KBM-7 (cell line): ENCODE results near the gene AGO3.
A peak's percentile ranks its signal among the peaks of the same experiment; 100 is the strongest.

Experiments
- DNase-seq: peaks from one replicate; pipeline ENCODE4 v3.0.0-alpha.2; 2015
- in situ Hi-C: fragments of 300-500 bp; cut with MboI; formaldehyde crosslinking; loops from 2 replicates; pipeline ENCODE4 v1.14.3; 2020; ENCODE audit warnings: low sequenced_read_pairs, low pct_unique_long_range_greater_than_20kb, mixed read lengths

The AGO3 gene

DNA sequence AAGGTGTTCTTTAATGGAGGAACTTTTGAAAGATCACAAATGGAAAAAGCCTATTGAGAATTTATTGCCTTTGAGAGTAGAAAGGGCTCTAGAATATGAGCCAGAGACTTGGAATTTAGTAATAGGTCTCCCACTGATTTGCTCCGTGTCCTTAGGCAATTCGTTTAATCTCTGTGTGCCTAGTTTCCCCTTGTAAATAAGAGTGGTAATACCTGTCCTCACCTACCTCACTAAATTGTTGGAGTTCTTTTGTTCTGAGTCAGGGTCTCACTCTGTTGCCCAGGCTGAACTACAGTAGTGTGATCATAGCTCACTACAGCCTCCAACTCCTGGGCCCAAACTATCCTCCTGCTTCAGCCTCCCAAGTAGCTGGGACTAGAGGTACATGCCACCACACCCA is 138.0 kb downstream of the AGO3 start:
- DNase-seq = no peak
- in situ Hi-C loops = no loop called here

DNA sequence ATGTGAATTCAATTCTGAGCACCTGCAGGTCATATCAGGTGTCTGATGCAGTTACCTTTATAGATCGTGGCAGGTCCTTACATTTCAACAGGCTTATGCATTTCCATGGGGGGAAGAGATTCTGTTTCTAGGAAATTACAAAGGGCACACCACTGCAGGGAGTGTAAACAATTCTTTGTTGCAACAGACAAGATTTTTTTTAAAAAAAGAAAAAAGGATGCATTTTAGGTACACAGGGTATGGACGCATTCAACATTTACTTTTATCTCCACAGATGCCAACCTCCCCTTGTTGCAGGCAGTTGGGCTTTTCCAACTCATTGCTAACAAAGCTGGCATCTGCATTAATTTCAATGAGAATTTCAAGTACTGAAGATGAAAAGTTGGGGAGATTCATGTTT is 139.4 kb downstream of the AGO3 start:
- in situ Hi-C loops = no loop called here
- no peak for DNase-seq

GRCh38 chr1:36076979-36077573 is 146.2 kb downstream of the AGO3 start:
- in situ Hi-C loops = no loop called here
- DNase-seq = no peak

- DNase-seq = no peak
- in situ Hi-C loops = no loop called here
These were observed 149.3 kb downstream of the AGO3 start for GRCh38 chr1:36080236-36080635.

DNA sequence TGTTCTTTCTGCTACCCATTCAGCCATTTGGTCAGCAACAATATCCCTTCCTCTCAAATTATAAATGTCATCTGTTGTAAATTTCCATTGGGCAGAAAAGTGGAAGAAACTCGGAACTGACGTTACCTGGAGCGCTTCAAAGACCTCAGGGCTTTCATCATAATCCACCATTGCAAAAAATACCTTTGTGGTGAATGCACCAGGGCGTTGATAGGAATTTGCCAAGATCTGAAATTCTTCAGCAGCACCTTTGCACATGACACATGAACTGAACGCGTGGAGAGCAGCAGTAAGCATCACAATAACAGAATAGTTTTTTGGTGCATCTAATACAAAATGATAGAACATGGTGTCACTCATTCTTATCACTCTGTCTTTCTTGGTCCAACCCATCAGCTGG is 149.9 kb downstream of the AGO3 start:
- in situ Hi-C loops = no loop called here
- DNase-seq = no peak

- in situ Hi-C loops = no loop called here
- DNase-seq = no peak
These were observed 151.1 kb downstream of the AGO3 start for GRCh38 chr1:36081926-36082485.

GRCh38 chr1:36083219-36083618 is 152.3 kb downstream of the AGO3 start:
- in situ Hi-C loops = no loop called here
- no peak for DNase-seq

DNA sequence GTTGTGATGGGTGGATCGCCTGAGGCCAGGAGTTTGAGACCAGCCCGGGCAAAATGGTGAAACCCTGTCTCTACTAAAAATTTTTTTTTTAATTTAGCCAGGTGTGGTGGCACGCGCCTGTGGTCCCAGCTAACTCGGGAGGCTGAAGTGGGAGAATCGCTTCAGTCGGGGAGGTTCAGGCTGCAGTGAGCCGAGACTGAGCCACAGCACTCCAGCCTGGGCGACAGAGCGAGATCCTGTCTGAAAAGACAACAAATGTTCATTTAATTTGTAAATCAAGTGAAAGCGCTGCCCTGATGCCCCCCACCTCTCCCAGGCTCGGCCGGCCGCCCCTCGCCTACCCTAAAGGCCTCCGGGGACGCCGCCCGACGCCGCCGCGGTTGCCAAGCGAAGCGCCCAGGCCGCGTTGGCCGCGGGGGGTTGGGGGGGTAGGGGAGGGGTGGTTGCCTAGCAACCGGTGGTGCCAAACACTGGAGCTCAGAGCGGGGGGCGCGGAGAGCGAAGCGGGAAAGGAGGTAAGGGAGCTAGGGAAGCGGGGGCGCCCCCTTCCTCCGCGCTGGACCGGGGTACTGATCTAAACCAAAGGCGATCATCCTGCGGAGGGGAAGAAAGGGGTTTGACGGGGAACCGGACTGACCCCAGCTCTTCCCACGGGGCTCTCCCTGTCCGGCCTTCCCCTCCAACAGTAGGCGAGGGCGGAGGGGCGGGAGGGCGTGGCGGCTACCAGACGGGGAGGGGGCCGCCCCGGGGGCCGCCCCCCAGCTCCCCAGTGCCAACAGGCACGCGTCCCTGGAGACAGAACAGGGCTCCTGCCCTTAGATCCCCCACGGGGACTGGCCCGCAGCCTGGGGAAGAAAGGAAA is 153.0 kb downstream of the AGO3 start, which contains the start of gene TEKT2:
TSS of gene TEKT2 (plus strand) at position 460 of the 862 bp plus-strand sequence. CDS start 828 bp downstream, outside the sequence.
- no peak for DNase-seq
- in situ Hi-C loops = no loop called here

- in situ Hi-C loops = no loop called here
- DNase-seq = no peak
These were observed 153.7 kb downstream of the AGO3 start for GRCh38 chr1:36084497-36085115.

GRCh38 chr1:36085126-36085525 is 154.2 kb downstream of the AGO3 start:
- in situ Hi-C loops = no loop called here

GRCh38 chr1:36085686-36086526 is 155.0 kb downstream of the AGO3 start:
- no peak for DNase-seq
- in situ Hi-C loops = no loop called here

More at GRCh38 chr1:36085126-36085525, 154.2 kb downstream of the AGO3 start:
- no peak for DNase-seq

DNA sequence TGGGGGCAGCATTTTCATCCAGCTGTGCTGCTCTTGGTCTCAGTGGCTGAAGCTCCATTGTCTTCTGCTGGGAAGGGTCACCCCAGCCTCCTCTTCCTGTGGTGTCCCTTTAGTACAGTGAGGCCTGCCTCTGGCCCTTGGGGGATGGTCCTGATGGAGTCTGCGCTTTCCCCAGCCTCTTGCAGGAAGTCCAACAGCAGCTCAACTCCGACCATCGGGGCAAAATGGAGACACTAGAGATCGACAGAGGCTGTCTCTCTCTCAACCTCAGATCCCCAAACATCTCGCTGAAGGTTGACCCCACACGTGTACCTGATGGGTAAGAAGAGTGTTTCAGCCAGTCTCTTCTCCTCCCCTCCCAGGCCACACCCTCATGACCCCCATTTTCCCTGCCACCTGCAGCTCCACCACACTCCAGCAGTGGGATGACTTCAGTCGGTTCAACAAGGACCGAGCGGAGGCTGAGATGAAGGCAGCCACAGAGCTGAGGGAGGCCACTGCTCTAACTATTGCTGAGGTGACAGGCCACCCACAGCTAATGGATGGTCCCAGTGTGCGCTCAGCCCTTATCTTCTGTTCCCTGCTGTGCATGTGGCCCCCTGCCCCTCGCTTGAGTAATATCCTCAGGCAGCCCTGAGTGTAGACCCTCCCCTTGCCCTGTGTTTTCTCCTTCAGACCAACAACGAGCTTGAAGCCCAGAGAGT is 155.8 kb downstream of the AGO3 start:
- in situ Hi-C loops = no loop called here
- DNase-seq = no peak

GRCh38 chr1:36087233-36088123 is 156.6 kb downstream of the AGO3 start:
- DNase-seq = no peak
- in situ Hi-C loops = no loop called here

DNA sequence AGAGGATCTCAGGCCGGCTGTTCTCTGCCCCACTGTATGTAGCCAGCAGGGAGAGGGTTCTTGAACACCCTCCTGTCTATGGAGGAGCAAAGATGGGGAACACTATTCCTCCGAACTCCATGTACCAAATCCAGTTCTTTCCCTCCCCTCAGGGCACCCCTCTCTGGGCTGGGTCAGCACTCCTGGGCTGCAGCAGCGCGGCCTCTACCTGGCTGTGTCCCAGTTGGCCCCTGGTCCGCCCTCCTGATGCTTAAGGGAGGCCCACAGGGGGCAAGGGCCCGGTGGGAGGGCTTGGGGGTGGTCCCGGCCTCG is 157.3 kb downstream of the AGO3 start:
- in situ Hi-C loops = no loop called here

DNA sequence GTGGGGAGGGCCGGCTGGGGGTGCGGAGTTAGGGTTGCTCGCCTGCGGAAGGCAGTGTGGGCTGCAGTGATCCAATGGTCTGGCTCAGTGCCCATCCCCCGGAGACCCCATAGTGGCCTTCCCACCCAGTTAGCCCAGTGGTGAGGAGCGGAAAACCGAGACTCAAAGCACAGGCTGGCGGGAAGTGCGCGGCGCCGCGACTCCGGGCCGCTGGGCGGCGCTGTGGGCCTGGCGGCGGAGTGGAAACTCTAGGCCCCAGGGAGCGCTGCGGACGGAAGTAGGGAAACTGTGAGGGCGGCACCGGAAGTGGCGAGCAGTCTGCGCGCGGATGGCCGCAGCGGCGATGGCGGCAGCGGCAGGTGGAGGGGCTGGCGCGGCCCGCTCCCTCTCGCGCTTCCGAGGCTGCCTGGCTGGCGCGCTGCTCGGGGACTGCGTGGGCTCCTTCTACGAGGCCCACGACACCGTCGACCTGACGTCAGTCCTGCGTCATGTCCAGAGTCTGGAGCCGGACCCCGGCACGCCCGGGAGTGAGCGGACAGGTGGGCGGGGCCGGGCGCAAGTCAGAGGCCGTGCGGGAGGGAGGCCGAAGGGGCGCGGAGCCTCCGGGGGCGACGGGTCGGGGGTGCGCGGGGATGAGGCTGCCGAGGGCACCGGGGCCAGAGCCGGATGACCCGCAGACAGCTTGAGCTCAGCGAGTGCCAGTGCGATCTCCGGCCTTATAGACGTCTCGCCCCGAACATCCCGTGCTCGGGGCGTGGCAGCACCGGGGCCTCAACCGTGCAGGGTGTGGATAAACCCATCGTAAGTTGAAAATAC is 157.9 kb downstream of the AGO3 start, which contains the start of gene ADPRS:
TSS of gene ADPRS (plus strand) at position 316 of the 816 bp plus-strand sequence. CDS start at position 329, 13 bp downstream.
- in situ Hi-C loops = no loop called here
- peak; percentile 91 for DNase-seq

More for the DNA sequence above, 157.3 kb downstream of the AGO3 start:
- no peak for DNase-seq

DNA sequence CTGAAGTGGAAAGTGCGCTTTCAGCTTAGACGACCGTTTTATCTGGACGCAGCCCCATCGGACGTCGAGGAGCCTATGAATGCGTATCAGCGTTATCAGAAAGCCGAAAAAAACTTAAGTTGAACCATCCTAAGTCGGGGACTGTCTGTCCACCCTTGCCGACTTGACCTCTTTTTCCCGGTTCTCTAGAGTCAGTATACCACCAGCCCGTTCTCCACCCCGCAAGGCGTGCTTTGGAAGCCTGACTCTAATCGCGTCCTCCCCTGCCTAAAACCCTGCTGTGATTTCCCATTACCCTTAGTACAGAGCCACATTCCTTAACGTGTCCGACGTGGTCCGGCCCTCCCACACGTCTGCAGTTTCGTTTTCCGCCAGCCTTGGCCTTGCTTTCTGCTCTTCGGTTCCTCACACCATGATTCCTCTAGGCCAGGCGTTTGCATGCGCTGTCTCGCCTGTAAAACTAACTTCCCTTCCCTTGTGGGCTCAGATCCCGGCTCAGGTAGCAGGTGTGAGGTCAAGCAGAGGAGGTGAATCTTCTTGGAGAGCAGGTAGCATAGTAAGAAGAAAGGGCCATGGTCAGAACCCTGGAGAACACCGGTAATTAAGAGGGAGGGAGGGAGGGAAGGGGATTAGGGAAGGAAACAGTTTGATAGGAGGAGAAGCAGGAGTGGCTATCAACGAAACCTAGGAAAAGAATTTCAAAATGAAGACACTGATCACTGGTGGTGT is 158.7 kb downstream of the AGO3 start:
- peak; percentile 53 for DNase-seq
- in situ Hi-C loops = no loop called here
